Mesodermal cell (in vitro differentiated cells): Measurements from ENCODE around the gene MED13.

ENCODE experiments used
- H3K27ac ChIP-seq: 2 replicates; pipeline ENCODE4 v1.7.0; 2013; ENCODE audit warnings: mild to moderate bottlenecking, low read depth, low read length, moderate library complexity; ENCODE audit not compliant: severe bottlenecking
- H3K36me3 ChIP-seq: 2 replicates; pipeline ENCODE4 v1.7.1; 2013; ENCODE audit warnings: mild to moderate bottlenecking, low read length, moderate library complexity; ENCODE audit not compliant: control insufficient read depth, insufficient read depth
- H3K4me1 ChIP-seq: one replicate; pipeline ENCODE4 v1.7.1; 2013; ENCODE audit warnings: mild to moderate bottlenecking, low read length; ENCODE audit not compliant: insufficient read depth, control insufficient read depth, poor library complexity, severe bottlenecking
- H3K4me3 ChIP-seq: 2 replicates; pipeline ENCODE4 v1.7.0; 2013; ENCODE audit warnings: low read length, control low read depth, mild to moderate bottlenecking; ENCODE audit not compliant: insufficient read depth, poor library complexity, severe bottlenecking; ENCODE audit errors: extremely low read depth
- H3K9me3 ChIP-seq: 2 replicates; pipeline ENCODE4 v1.7.1; 2013; ENCODE audit warnings: mild to moderate bottlenecking, low read length, moderate library complexity; ENCODE audit not compliant: control insufficient read depth
- WGBS, 2 experiments: methylation state at CpG; one replicate each; pipeline ENCODE4 v1.1.5; 2013; ENCODE audit warnings: missing lambda C conversion rate in 2 of 2; ENCODE audit not compliant: insufficient coverage in 2 of 2; 5-methylcytosine and 5-hydroxymethylcytosine counted together

The MED13 gene

DNA sequence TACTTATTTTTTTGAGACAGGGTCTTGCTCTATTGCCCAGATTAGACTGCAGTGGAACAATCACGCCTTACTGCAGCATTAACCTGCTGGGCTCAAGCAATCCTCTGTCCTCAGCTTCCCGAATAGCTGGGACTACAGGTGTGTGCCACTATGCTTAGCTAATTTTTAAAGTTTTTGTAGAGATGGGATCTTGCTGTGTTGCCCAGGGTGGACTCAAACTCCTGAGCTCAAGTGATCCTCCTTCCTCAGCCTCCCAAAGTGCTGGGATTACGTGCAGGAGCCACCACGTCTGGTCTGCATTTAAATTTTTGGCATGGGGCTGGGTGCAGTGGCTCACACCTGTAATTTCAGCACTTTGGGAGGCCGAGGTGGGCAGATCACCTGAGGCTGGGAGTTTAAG, 96.3 kb downstream of the MED13 start:
- no peak overlapping the region for H3K27ac ChIP-seq
- 93 to 95% methylated on average over 3 to 4 of the region's 5 CpGs for WGBS, 2 experiments
- no peaks in the 10 kb centered on the region for H3K4me1 ChIP-seq
- peaks cover 78% of the 10 kb centered on the region for H3K36me3 ChIP-seq
- H3K4me3 ChIP-seq, result no peak overlapping the region
- H3K9me3 ChIP-seq, result no peaks in the 10 kb centered on the region

DNA sequence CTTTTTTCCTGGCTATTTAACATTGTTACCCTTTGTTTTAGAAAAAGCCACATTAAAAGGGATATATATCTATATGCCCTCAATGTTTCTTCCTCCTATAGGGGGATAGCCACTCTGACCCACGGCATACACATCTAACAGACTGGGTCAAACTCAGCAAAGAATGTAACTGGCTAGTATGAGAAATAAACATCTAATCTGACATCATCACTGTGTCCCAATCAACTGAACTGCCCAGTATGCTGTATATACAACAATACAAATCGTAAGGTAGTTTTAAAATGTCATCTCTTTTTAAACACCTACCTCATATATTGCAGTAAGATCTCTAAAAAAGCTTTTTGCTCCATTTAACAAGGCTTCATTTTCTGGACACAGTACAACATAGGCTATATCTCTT, 97.3 kb downstream of the MED13 start:
- Histone ChIP-seq H3K9me3 (no peaks in the 10 kb centered on the region), H3K36me3 (peaks cover 82% of the 10 kb centered on the region), H3K27ac (no peak overlapping the region), H3K4me3 (no peak overlapping the region), H3K4me1 (no peaks in the 10 kb centered on the region)
- WGBS, 2 experiments, result 89 to 100% methylated on average over 1 of the region's 2 CpGs

DNA sequence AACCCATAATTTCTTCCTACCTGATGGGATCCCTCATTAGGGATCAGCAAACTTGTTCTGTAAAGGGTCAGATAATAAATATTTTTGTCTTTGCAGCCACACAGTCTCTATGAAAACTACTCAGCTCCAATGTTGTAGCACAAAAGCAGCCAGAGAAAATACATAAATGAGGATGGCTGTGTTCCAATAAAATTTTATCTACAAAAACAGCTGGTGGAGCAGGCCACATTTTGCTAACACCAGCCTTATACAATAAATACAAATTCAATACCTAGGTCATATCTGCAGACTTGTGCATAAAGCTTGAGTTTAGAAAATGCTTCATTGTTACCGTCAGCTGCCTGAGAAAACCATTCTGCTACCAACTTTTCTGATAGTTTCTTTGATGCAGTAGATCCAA, 98.9 kb downstream of the MED13 start:
- H3K36me3 ChIP-seq, result peaks cover 83% of the 10 kb centered on the region
- 0% methylated on average over 1 of the region's 1 CpG for WGBS, 2 experiments
- no peak overlapping the region for H3K27ac ChIP-seq
- no peak overlapping the region for H3K4me3 ChIP-seq
- no peaks in the 10 kb centered on the region for H3K9me3 ChIP-seq
- no peaks in the 10 kb centered on the region for H3K4me1 ChIP-seq

DNA sequence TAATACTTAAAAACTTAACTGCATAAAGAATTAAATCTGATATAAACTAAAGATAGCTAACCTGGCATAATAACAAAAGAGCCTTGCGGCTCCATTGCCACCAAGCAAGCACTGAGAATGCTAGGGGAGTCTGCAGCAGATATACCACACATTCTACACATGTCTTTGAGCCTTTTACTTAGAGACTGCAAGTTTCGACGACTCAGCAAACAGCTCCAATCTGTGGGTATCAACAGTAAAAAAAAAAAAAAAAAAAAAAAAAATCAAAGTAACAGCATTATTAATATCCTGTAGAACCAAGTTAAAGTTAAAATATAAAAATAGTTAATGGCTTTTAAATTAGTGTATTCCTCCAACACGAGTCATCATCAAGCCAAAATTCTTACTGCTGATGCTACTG, 109.5 kb downstream of the MED13 start:
- peaks cover 70% of the 10 kb centered on the region for H3K36me3 ChIP-seq
- no peaks in the 10 kb centered on the region for H3K4me1 ChIP-seq
- WGBS, 2 experiments, result 100% methylated on average over 1 of the region's 4 CpGs; no CpG with 5 or more reads in 1 of the 2 experiments
- H3K9me3 ChIP-seq, result no peaks in the 10 kb centered on the region
- H3K27ac ChIP-seq, result no peak overlapping the region
- no peak overlapping the region for H3K4me3 ChIP-seq

DNA sequence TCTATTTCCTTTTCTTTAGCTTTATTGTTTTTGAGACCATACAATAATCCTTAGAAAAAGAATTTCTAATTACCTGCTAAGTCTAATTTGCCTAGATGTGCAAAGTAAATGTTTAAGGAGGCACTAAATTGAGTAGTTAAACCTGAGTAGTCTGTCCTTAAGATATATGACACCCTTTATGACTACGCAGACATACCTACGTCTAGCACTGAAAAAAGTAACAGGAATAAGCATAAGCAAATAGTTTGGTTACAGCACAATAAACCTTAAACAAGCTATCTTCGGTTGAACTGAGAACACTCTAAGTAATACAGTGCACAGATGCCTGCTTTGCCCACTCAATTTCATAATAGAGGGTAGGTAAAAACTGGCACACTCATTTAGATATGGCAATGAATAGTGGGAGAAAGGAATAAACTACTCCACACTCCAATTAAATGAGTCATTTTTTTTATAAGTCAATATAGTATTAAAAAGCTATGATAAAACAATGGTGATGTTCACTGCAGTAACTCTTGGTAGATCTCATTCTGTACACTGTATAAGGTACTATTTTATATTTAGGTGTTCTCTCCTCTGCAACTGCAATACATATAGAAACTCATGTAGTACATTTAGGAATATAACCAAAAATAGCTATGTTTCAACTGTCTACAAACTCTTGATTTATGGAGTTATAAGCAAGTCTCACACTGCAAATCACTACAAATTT, 117.6 kb downstream of the MED13 start:
- no peaks in the 10 kb centered on the region for H3K9me3 ChIP-seq
- WGBS, 2 experiments, result 80 to 92% methylated on average over 1 to 2 of the region's 3 CpGs
- no peaks in the 10 kb centered on the region for H3K4me1 ChIP-seq
- peaks cover 64% of the 10 kb centered on the region for H3K36me3 ChIP-seq
- no peak overlapping the region for H3K4me3 ChIP-seq
- no peak overlapping the region for H3K27ac ChIP-seq

DNA sequence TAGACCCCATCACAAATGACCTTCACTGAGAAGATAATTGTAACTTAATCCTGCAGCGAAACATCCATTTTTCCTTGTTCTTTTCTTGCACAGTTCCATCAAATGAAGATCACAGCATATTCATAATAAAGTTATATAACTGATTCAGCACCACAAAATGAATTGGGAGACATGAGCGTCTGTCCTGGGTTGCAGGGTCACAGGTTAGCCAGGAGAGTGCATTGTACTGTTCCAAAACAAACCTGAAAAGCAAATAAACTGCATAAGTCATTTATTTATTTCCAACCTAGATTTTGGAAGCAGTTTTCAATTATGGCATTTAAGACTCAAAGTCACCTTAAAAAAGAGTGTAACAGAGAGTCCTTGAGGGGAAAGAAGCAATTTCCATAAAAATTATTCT, 118.7 kb downstream of the MED13 start:
- no peak overlapping the region for H3K27ac ChIP-seq
- H3K4me3 ChIP-seq, result no peak overlapping the region
- H3K9me3 ChIP-seq, result no peaks in the 10 kb centered on the region
- 100% methylated on average over 1 of the region's 2 CpGs; no CpG with 5 or more reads in 1 of the 2 experiments for WGBS, 2 experiments
- no peaks in the 10 kb centered on the region for H3K4me1 ChIP-seq
- peaks cover 61% of the 10 kb centered on the region for H3K36me3 ChIP-seq

DNA sequence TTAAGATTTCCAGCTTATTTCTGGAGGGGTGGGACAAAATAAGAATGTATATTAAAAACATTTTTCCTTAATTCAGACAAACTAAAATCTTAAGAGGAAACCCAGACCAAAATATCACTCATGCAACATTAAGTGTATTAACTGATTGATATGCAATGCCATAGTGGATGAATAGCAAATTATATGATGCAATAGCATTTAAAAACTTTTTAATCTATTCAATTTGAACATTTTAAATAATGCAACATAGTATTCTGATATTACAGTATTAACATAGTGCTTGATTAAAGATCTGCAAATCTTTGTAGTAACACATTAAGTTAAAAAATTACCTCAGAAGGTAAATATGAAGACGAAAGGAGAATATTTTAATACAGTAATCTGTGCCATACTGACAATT, 122.0 kb downstream of the MED13 start:
- Histone ChIP-seq H3K4me3 (no peak overlapping the region), H3K4me1 (no peaks in the 10 kb centered on the region), H3K27ac (no peak overlapping the region), H3K9me3 (no peaks in the 10 kb centered on the region), H3K36me3 (peaks cover 36% of the 10 kb centered on the region)
- WGBS, 2 experiments, result no CpG with 5 or more reads among the region's 1 CpG

DNA sequence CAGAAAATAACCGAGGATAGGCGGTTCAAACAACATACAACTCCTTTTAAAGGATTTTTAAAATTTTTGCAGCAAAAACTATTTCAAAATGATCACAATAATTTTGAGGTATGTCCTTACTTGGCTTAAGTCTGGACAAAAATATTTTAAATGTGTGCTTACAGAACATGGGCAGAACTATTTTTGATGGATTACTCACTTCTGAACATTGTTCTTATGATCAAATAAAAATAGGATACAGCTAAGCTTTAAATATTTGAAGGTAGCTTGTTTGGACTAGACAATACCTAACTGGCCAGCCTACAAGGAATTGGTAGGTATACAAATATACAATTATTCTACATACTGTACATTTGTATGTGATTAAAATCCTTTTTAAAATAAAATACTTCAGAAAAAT, 123.0 kb downstream of the MED13 start:
- H3K9me3 ChIP-seq, result no peaks in the 10 kb centered on the region
- H3K4me3 ChIP-seq, result no peak overlapping the region
- H3K4me1 ChIP-seq, result no peaks in the 10 kb centered on the region
- no peak overlapping the region for H3K27ac ChIP-seq
- H3K36me3 ChIP-seq, result peaks cover 26% of the 10 kb centered on the region
- no CpG with 5 or more reads among the region's 2 CpGs for WGBS, 2 experiments

DNA sequence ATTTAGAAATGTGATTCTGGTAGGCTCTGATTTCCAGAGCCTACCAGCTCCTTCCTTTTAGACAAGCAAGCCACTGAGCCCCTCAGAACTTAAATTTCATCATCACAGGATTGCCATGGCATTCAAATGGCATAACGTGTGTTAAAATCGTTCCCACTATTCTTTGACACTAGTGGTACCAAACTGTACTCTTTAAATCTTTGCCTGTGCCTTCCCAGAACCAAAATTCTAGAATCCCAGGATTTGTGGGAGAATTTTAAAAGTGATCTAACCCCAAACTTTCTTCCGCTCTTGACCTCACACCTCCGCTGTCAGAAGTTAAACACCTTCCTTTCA, 137.0 kb downstream of the MED13 start:
- Histone ChIP-seq H3K36me3 (peaks cover 15% of the 10 kb centered on the region), H3K4me3 (peak overlapping the region; percentile 84), H3K27ac (no peak overlapping the region), H3K9me3 (no peaks in the 10 kb centered on the region), H3K4me1 (no peaks in the 10 kb centered on the region)
- WGBS, 2 experiments, result 46 to 68% methylated on average over 3 to 4 of the region's 4 CpGs

DNA sequence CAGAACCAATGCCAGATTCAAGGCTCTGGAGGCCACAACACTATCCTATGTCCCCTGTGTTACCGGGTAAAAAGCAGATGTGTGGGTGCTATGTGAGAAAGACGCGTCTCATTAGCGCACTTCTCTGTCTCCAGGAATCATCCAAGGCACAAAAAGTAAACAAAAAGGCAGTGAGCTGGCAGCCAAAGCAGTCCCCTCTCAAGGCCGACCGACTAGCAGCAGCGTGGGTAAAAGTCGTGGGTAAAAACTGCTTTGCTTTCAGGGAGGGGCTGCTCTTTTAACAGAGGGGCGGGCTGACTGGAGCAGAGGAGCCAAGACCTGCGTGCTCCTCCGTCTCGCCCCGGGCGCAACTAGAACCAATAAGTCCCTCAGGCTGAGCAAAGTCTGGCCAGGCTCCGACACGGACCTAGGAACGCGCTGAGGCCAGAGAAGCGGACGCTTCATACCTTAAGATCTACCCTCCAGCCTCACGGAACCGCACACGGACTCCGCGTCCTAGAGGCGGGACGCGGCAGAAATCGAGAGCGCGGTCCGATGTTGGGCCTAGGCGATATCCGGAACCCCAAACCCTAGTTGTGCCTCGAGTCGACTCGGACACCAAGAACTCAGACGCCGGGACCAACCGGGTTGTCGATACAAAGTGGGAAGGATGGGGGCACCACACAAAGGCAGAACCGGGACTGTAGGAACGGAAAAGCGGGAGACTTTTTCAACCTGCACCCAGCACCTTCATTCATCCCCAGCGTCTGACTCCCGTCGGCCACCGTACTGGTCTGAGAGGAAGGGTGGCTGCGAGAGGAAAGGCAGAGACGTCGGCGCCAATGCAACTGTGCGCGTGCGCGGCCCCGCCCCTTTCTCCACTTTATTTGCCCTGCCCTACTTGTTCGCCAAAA, 137.6 kb downstream of the MED13 start, which contains the start of gene INTS2:
INTS2 (minus strand) TSS at position 775 of the 893 bp plus-strand sequence. CDS start 1,338 bp downstream, outside the sequence.
- H3K27ac ChIP-seq, result peak within 1 kb of the TSS; percentile 77
- peaks cover 19% of the 10 kb centered on the region for H3K36me3 ChIP-seq
- no peaks in the 10 kb centered on the region for H3K4me1 ChIP-seq
- 0% methylated on average over 33 to 44 of the region's 58 CpGs for WGBS, 2 experiments
- H3K9me3 ChIP-seq, result no peaks in the 10 kb centered on the region
- peak within 1 kb of the TSS; percentile 84 for H3K4me3 ChIP-seq

DNA sequence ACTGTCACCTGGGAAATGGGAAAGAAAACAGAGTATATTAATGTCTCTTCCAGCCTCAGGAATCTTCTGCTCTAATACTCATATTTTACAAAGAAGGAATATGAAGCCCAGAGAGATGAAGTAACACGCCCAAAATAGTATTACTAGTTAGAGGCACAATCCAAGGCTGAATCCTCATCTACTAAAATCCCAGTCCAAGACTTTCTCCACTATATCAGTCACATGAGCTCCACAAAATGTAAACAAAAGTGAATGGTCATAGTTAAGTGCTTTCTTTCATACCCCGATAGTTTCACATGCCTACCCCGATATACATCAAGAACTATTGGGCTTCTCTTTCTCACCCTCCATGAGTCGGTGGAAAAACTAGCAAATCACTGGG, 138.3 kb downstream of the MED13 start:
- Histone ChIP-seq H3K36me3 (peaks cover 22% of the 10 kb centered on the region), H3K27ac (peak overlapping the region; percentile 77), H3K4me3 (peak overlapping the region; percentile 84), H3K9me3 (no peaks in the 10 kb centered on the region), H3K4me1 (no peaks in the 10 kb centered on the region)
- WGBS, 2 experiments, result 20 to 42% methylated on average over 1 to 3 of the region's 4 CpGs
